ENCODE measurements around the gene SMS. TPM values are rescaled to one million over a fixed set of nuclear protein-coding genes. Genes with fewer than 3 reads are reported as not detected.

SMS gene
- total RNA-seq, 2 experiments from 2014 or later, result 17.8 to 19.6 TPM

DNA sequence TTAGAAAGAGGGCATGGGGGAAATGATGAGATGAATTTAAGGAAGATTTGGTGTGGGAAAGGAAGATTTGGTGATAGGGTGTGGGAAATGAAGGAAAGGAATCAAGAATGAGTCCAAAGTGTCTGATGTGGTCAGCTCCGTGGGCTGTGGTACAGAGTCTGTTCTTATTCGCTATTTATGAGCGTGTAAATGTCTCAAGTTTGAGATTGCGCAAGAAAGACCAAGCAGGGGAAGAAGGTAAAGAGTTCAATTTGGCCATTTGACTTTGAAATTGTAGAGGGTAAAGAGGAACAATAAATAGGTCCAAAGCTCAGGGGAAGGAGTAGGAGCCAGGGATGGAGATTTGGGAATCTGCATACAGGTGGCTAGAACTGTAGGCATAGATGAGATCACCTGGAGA is 11.3 kb upstream of the SMS start:
- H3K27ac Mint-ChIP-seq, result no peak overlapping the region
- H3K4me3 ChIP-seq (ENCODE audit: low read length), result no peak overlapping the region
- no peaks in the 10 kb centered on the region for H3K9me3 Mint-ChIP-seq
- POLR2A ChIA-PET, result no interaction called here
- no peaks in the 10 kb centered on the region for H3K27me3 ChIP-seq (ENCODE audit: control insufficient read depth in 1 of 2, insufficient read depth in 2 of 2, low read length in 2 of 2)
- peaks cover 14% of the 10 kb centered on the region for H3K4me1 Mint-ChIP-seq (ENCODE audit: low read depth)
- H3K36me3 Mint-ChIP-seq (ENCODE audit: low read depth), result no peaks in the 10 kb centered on the region
- TF ChIP-seq, protein P1, sequence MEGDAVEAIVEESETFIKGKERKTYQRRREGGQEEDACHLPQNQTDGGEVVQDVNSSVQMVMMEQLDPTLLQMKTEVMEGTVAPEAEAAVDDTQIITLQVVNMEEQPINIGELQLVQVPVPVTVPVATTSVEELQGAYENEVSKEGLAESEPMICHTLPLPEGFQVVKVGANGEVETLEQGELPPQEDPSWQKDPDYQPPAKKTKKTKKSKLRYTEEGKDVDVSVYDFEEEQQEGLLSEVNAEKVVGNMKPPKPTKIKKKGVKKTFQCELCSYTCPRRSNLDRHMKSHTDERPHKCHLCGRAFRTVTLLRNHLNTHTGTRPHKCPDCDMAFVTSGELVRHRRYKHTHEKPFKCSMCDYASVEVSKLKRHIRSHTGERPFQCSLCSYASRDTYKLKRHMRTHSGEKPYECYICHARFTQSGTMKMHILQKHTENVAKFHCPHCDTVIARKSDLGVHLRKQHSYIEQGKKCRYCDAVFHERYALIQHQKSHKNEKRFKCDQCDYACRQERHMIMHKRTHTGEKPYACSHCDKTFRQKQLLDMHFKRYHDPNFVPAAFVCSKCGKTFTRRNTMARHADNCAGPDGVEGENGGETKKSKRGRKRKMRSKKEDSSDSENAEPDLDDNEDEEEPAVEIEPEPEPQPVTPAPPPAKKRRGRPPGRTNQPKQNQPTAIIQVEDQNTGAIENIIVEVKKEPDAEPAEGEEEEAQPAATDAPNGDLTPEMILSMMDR (IDR thresholded peaks at IDR 0.05), result no peak
- no peaks in the 10 kb centered on the region for H3K4me1 ChIP-seq (ENCODE audit: insufficient read depth, low read length)
- no peak overlapping the region for H3K4me3 Mint-ChIP-seq
- CTCF ChIA-PET, result no interaction called here
- no peak for DNase-seq
- intact Hi-C loops (cut with DNase I, micrococcal nuclease), result no loop called here
- no peak for ATAC-seq (ENCODE audit: poor library complexity)
- H3K9me3 ChIP-seq (ENCODE audit: control insufficient read depth in 1 of 2, insufficient read depth in 1 of 2, low read length in 2 of 2), result no peaks in the 10 kb centered on the region
- no peaks in the 10 kb centered on the region for H3K27me3 Mint-ChIP-seq
- H3K27ac ChIP-seq (ENCODE audit: low read depth in 1 of 2, low read length in 2 of 2), result no peak overlapping the region
- no peaks in the 10 kb centered on the region for H3K36me3 ChIP-seq (ENCODE audit: insufficient read depth, low read length)

DNA sequence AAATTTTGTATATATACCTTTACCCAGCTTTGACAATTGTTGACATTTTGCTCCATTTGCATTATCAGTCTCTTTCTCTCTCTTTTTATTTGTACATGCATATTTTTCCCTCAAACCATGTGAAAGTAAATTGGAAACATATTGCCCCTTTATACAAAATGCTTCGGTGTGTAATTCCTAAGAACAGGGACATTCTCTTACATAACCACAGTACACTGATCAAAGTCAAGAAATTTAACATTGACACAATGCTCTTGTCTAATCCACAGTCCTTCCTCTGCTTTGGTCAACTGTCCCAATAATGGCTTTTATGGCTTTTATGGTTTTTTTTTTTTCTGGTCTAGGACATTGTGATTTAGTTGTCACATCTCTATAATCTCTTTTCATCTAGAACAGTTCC is 9.5 kb upstream of the SMS start:
- DNase-seq, result no peak
- H3K27me3 Mint-ChIP-seq, result no peaks in the 10 kb centered on the region

DNA sequence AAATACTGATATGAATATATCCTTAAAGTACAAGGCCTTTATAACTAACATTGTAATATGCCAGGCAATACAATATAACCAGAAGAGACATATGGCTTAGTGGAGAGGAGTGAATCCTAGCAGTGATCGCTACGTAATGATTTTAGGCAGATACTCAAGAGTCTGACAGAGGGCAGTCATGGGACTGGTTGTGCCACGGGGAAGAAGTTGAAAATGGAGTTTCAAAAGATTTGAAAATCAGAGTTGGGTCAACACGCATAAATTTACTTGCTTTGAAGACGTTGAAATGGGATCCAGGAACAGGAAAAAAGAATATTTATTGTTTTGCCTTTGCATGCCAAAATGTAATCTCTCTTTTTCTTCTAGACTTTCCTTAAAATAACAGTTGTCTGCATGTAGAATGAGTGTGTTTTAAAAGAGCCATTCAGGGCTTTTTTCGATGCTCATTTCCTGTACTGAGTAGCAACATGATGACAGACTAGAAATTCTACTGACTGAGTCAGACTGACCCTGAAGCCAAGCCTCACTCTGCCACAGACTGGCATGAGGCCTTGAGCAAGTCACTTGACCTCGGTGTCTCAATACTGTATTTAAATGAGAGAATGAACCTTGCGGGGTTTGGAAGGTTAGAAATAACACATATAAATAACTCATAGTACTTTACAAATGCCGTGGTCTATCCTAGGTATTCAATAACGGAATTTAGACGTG is 8.1 kb upstream of the SMS start:
- ATAC-seq (ENCODE audit: poor library complexity) (no peak), DNase-seq (peak in 2 of 14 experiments; percentile 31 to 52)
- POLR2A ChIA-PET, result no interaction called here
- no peaks in the 10 kb centered on the region for H3K36me3 ChIP-seq (ENCODE audit: insufficient read depth, low read length)
- no peaks in the 10 kb centered on the region for H3K27me3 ChIP-seq (ENCODE audit: control insufficient read depth in 1 of 2, insufficient read depth in 2 of 2, low read length in 2 of 2)
- CTCF ChIA-PET, result no interaction called here
- Mint-ChIP-seq H3K9me3 (no peaks in the 10 kb centered on the region), H3K27me3 (no peaks in the 10 kb centered on the region), H3K4me3 (no peak overlapping the region), H3K36me3 (ENCODE audit: low read depth) (no peaks in the 10 kb centered on the region), H3K27ac (no peak overlapping the region), H3K4me1 (ENCODE audit: low read depth) (peaks cover 14% of the 10 kb centered on the region)
- no peaks in the 10 kb centered on the region for H3K9me3 ChIP-seq (ENCODE audit: control insufficient read depth in 1 of 2, insufficient read depth in 1 of 2, low read length in 2 of 2)
- H3K4me1 ChIP-seq (ENCODE audit: insufficient read depth, low read length), result no peaks in the 10 kb centered on the region
- TF ChIP-seq, protein P1 (IDR thresholded peaks at IDR 0.05), result no peak
- no peak overlapping the region for H3K4me3 ChIP-seq (ENCODE audit: low read length)
- no peak overlapping the region for H3K27ac ChIP-seq (ENCODE audit: low read depth in 1 of 2, low read length in 2 of 2)
- intact Hi-C loops (cut with DNase I, micrococcal nuclease), result loop anchor here in 1 of 2 experiments (10.0 kb wide), 1 partner anchor 98 kb away; the partner anchor contains the start of gene MBTPS2

More for the DNA sequence above, 9.5 kb upstream of the SMS start:
- H3K36me3 Mint-ChIP-seq (ENCODE audit: low read depth), result no peaks in the 10 kb centered on the region
- Histone ChIP-seq H3K4me3 (ENCODE audit: low read length) (no peak overlapping the region), H3K36me3 (ENCODE audit: insufficient read depth, low read length) (no peaks in the 10 kb centered on the region), H3K27ac (ENCODE audit: low read depth in 1 of 2, low read length in 2 of 2) (no peak overlapping the region), H3K9me3 (ENCODE audit: control insufficient read depth in 1 of 2, insufficient read depth in 1 of 2, low read length in 2 of 2) (no peaks in the 10 kb centered on the region), H3K27me3 (ENCODE audit: control insufficient read depth in 1 of 2, insufficient read depth in 2 of 2, low read length in 2 of 2) (no peaks in the 10 kb centered on the region), H3K4me1 (ENCODE audit: insufficient read depth, low read length) (no peaks in the 10 kb centered on the region)
- TF ChIP-seq, protein P1 (IDR thresholded peaks at IDR 0.05), result no peak
- peaks cover 14% of the 10 kb centered on the region for H3K4me1 Mint-ChIP-seq (ENCODE audit: low read depth)
- H3K27ac Mint-ChIP-seq, result no peak overlapping the region
- ATAC-seq (ENCODE audit: poor library complexity), result no peak
- no peaks in the 10 kb centered on the region for H3K9me3 Mint-ChIP-seq
- CTCF ChIA-PET, result no interaction called here
- POLR2A ChIA-PET, result no interaction called here
- intact Hi-C loops (cut with DNase I, micrococcal nuclease), result loop anchor here in 1 of 2 experiments (10.0 kb wide), 1 partner anchor 96 kb away; the partner anchor contains the start of gene MBTPS2
- no peak overlapping the region for H3K4me3 Mint-ChIP-seq
